Progenitor cell of endocrine pancreas (in vitro differentiated cells): Measurements from ENCODE around the gene EARS2. TPM values are rescaled to one million over a fixed set of nuclear protein-coding genes. Genes with fewer than 3 reads are reported as not detected.
"Not testable (repeated sequence)": the region's sequence is repeated elsewhere in the genome, so short reads cannot be mapped to it uniquely, and the experiment has no call there.

Experiments used
- DNase-seq: peaks from one replicate; pipeline ENCODE4 v3.0.0; 2021; ENCODE audit warnings: low spot score; ENCODE audit not compliant: unreplicated experiment
- H3K27ac Mint-ChIP-seq: 2 replicates; pipeline ENCODE4 v1.8.0; 2021; ENCODE audit warnings: mild to moderate bottlenecking, moderate library complexity, mixed read lengths
- H3K27me3 Mint-ChIP-seq: 2 replicates; pipeline ENCODE4 v1.8.0; 2021; ENCODE audit warnings: mixed read lengths
- H3K36me3 Mint-ChIP-seq: 2 replicates; pipeline ENCODE4 v1.8.0; 2022; ENCODE audit warnings: mixed read lengths; ENCODE audit not compliant: insufficient read depth
- H3K4me1 Mint-ChIP-seq: 2 replicates; pipeline ENCODE4 v1.8.0; 2021; ENCODE audit warnings: low read depth, mixed read lengths
- H3K4me3 Mint-ChIP-seq: 2 replicates; pipeline ENCODE4 v1.8.0; 2021; ENCODE audit warnings: low read depth, mild to moderate bottlenecking, moderate library complexity, mixed read lengths
- H3K9me3 Mint-ChIP-seq: 2 replicates; pipeline ENCODE4 v1.8.0; 2021; ENCODE audit warnings: low read depth, mixed read lengths
- CTCF ChIP-seq: fragments of 200-600 bp; sonication (generic); IDR thresholded peaks from one replicate; pipeline ENCODE4 v1.5.0; 2021; ENCODE audit warnings: antibody characterized with exemption, mild to moderate bottlenecking; ENCODE audit not compliant: unreplicated experiment
- total RNA-seq: library from RNA; stranded (reverse); gene quantifications from 2 replicates; pipeline ENCODE4 v1.2.1, GENCODE V29; 2021

EARS2 gene
- total RNA-seq, 1 donor from 2014 or later, result 24.7 TPM

- H3K27me3 Mint-ChIP-seq, result no peaks in the 10 kb centered on the region
- no peak overlapping the region for H3K4me3 Mint-ChIP-seq
- H3K27ac Mint-ChIP-seq, result no peak overlapping the region
- H3K9me3 Mint-ChIP-seq, result no peaks in the 10 kb centered on the region
- peaks cover 19% of the 10 kb centered on the region for H3K36me3 Mint-ChIP-seq
- H3K4me1 Mint-ChIP-seq, result no peaks in the 10 kb centered on the region
- DNase-seq, result no peak
- no peak for TF ChIP-seq CTCF
These were observed 71.3 kb downstream of the EARS2 start for GRCh38 chr16:23485841-23486240.

DNA sequence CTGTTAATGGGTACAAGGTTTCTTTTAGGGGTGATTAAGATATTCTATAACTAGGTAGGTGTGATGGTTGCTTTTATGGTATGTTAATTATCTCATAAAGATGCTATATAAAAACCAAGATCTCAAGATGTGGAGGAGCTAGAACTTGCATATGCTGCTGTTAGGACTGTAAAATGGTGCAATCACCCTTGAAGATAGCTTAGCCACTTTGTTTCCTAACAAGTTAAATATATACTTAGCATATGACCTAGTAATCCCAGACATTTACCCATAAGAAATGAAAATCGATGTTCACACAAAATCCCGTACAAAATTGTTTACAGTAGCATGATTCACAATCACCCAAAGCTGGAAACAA is 71.9 kb downstream of the EARS2 start:
- Mint-ChIP-seq H3K4me3 (no peak overlapping the region), H3K36me3 (peaks cover 17% of the 10 kb centered on the region), H3K27me3 (no peaks in the 10 kb centered on the region), H3K27ac (no peak overlapping the region), H3K9me3 (no peaks in the 10 kb centered on the region), H3K4me1 (no peaks in the 10 kb centered on the region)
- no peak for DNase-seq
- no peak for TF ChIP-seq CTCF

GRCh38 chr16:23484510-23485256 is 72.5 kb downstream of the EARS2 start:
- Mint-ChIP-seq H3K27ac (no peak overlapping the region), H3K36me3 (peaks cover 23% of the 10 kb centered on the region)

GRCh38 chr16:23483492-23483891 is 73.7 kb downstream of the EARS2 start:
- H3K36me3 Mint-ChIP-seq, result peaks cover 28% of the 10 kb centered on the region
- not testable (repeated sequence) for H3K4me3 Mint-ChIP-seq, DNase-seq, H3K27ac Mint-ChIP-seq, H3K4me1 Mint-ChIP-seq, H3K9me3 Mint-ChIP-seq, H3K27me3 Mint-ChIP-seq

More at GRCh38 chr16:23484510-23485256, 72.5 kb downstream of the EARS2 start:
- TF ChIP-seq CTCF, result no peak
- Mint-ChIP-seq H3K27me3 (no peaks in the 10 kb centered on the region), H3K9me3 (no peaks in the 10 kb centered on the region), H3K4me3 (no peak overlapping the region), H3K4me1 (no peaks in the 10 kb centered on the region)
- no peak for DNase-seq

DNA sequence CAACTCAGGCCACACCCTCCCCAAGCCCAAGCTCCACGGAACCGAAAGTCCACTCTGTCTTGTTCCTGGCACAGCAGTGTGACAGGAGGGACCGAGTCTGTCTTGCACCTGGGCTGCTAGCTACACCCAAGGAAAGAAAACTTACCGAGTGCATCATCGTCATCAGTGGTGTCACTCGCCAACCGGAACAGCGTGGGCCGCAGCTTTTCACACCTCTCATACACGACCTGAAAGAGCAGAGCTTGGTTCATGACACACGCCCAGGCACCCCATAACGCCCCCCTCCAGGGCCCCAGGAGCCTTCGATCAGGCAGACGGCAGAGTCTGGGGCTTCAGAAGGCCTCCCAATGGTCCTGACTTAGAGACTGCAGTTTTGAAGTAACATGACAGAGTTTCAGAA is 74.4 kb downstream of the EARS2 start:
- Mint-ChIP-seq H3K27ac (no peak overlapping the region), H3K4me3 (no peak overlapping the region), H3K9me3 (no peaks in the 10 kb centered on the region), H3K27me3 (no peaks in the 10 kb centered on the region), H3K4me1 (no peaks in the 10 kb centered on the region), H3K36me3 (peaks cover 28% of the 10 kb centered on the region)
- TF ChIP-seq CTCF, result no peak
- no peak for DNase-seq

GRCh38 chr16:23480257-23480656 is 76.9 kb downstream of the EARS2 start:
- no peak overlapping the region for H3K4me3 Mint-ChIP-seq
- H3K27me3 Mint-ChIP-seq, result no peaks in the 10 kb centered on the region
- peaks cover 22% of the 10 kb centered on the region for H3K36me3 Mint-ChIP-seq
- no peak for TF ChIP-seq CTCF
- H3K4me1 Mint-ChIP-seq, result no peaks in the 10 kb centered on the region
- no peak for DNase-seq
- no peak overlapping the region for H3K27ac Mint-ChIP-seq
- H3K9me3 Mint-ChIP-seq, result no peaks in the 10 kb centered on the region
